ENCODE measurements around the gene GNAI1.
A peak's percentile ranks its signal among the peaks of the same experiment; 100 is the strongest.

Gene GNAI1

DNA sequence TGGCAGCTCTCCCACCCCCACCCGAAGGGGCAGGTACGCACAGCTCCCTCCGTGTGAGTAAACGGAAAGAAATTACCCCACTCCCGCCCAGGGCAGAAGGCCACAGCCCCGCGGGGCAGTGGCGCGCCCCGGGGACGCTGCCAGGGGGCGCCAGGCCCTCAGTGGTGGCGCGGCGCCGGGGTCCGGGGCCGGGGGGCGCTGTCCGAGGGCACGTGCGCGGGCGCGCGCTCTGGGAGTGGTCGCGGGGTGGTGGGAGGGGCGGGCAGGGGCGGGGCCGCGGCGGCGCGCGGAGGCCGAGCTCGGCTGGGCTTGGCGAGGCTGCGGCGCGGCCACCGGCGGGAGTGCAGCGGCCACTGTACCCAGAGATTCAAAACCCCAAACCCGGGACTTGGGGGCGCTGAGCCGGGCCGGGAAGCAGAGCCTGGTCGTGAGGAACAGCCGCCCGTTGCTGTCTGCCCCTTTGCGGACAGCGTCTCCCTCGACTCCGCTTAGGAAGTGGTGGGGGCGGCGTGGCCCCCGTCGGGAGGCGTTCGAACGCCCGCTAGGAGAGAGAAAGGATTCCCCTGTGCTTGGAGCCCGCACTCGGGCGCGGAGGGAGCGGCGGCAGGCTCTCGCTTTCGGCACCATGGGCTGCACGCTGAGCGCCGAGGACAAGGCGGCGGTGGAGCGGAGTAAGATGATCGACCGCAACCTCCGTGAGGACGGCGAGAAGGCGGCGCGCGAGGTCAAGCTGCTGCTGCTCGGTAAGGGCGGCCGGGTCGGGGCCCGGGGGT lies at the start of gene GNAI1:
GNAI1 (plus strand) TSS at position 296 of the 773 bp plus-strand sequence; CDS start at position 626, 330 bp downstream.
- peak in 1 of 4 experiments; percentile 26 for DNase-seq

DNA sequence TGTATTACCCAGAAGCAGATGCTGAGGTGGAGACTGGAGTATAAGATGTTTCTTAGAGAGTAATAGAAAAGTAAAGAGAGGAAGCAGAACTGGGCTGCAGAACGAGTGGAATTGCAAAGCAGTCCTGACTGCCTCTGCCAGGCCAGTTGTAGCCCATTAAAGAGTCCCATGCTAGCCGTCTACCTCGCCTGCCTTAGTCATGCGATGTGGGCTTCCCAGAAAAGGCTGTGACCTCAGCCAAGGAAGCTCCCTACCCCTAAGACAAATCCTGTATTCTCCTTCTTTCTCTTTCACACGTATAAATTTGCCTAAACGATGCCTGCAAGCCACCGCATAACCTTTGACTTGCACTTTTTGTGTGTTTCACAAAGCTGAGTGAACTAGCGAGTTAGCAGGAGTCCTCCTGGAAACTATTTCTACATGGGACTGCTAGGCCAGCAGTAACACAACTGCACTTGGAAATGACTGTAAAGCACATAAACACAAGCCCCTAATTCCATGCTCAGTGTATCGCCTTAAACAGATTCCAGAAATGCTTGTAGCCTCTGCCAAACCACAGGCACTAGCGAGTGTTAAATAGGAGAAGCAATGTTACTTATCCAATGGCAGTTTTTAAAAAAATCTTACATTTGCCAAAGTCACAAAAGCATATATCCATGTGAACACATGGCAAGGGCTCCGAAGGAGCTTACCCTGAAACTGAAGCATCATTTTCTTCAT lies 47.4 kb upstream of the GNAI1 start:
- DNase-seq, result no peak

DNA sequence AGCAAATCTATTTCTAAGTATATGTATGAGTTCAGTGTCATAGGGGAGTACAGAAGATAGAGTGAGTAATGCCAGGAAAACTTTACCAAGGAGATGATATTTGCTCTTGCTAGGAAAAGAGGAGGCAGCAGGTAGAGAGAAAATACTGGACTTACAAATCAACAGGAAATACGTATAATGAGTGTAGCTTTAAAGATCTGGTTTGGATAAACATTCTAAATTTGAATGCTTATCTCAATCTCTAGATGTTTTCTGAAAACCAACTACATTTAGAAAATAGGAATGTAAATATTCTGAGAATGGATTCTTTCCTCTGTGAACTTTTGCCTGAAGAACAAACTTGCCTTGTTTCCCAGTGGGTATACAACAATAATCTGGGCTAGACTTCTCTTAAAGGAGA lies 46.9 kb upstream of the GNAI1 start:
- DNase-seq, result no peak

DNA sequence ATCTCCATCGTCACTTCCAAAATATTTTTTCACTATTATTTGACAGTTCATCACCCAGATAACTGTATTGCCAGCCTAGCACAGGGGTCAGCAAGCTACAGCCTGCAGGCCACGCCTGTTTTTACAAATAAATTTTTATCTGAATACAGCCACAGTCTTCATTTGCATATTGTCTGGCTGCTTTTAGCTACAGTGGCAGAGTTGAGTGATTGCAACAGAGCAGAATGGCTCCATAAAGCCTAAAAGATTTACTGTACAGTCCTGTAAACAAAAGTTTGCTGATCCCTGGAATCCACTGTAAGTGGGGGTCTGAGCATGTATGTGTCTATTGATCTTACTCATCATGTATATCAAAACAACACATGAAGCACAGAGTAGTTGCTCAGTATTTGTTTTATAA lies 45.9 kb upstream of the GNAI1 start:
- DNase-seq, result no peak

DNA sequence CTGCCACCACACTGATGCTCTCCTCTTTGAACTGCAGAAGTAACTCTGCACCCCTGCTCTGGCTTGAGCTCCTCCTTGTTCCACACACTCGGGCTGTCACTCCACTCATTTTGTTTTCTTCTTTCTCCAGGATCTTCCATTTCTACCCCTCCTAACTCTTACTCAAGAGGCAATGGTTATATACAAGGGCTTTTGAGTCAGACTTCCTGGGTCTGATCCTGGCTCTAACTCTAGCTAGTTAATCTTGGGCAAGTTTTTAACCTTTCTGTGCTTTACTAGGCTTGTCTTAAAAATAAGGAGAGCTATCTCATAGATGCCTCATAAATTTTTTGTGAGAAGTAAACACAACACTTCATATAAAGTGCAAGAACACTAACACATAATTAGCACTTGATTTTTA lies 45.3 kb upstream of the GNAI1 start:
- DNase-seq, result no peak

DNA sequence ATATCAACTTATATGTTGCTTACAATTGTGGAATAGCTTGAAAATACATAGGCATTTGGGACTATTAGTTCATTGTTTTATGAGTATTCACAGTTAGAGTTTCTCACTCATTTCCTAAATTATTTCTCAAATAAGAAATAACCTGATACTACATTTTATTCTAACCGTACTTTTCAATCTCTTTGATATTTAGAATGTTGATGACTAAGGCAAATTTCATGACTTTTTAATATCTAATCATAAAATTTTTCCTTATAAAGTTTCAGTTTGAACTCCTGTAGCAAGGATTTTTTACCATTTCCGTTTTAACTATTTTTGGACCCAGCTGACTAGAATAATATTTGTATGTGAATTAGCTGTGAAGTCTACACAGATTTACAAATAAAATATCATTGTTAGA lies 41.3 kb upstream of the GNAI1 start:
- no peak for DNase-seq

DNA sequence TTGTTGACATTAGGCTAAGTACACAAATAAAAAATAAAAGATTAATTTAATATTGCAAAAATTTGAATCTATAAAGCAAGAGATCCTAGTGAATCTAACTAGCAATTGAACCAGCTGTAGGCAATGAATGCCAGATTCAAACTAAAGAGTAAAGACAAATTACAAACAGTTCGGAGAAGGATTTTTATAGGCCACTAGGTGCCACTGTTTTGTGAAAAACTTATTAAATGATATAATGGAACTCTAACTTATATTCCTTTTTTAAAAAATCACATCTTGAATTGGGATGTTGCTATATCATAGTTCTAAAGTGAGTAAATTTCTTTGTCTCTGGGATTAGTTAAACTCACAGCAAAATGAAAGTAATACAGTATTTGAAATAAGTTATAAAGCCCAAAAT lies 39.1 kb upstream of the GNAI1 start:
- DNase-seq, result no peak

DNA sequence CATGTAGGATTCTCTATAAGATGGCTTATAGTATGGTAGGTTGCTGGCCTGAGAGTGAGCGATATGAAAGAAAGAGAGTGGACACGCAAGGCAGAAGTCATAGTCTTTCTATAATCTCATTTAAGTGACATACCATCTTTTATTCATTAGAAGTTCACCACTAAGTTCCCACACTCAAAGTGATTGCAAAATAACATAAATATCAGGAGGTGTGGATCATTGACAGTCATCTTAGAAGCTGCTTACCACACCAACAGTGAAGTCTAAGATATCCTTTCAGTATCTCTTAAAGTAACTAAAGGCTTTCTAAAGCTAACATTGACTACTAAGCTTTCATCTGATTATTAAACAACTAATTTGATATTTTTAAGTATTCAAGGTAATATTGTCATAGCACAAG lies 36.9 kb upstream of the GNAI1 start:
- DNase-seq, result no peak

DNA sequence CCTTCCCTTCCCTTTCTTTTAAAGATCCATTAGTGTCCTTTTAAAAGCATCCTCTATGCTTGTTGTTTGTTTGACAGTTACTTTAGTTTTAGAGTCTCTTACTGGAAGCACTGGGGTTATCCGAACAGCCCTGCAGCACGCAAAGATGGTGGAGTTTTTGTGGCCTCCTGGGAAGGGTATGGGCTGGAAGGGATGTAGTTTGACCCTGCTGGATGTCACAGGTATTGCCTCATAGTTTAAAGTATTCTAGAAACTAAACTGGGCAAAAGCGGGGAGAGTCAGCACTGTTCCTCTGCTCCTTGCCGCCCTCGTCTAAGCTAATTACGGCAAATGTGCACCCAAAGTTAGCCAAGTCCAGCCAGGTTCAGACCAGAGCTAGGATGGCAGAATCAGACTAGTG lies 35.8 kb upstream of the GNAI1 start:
- no peak for DNase-seq

DNA sequence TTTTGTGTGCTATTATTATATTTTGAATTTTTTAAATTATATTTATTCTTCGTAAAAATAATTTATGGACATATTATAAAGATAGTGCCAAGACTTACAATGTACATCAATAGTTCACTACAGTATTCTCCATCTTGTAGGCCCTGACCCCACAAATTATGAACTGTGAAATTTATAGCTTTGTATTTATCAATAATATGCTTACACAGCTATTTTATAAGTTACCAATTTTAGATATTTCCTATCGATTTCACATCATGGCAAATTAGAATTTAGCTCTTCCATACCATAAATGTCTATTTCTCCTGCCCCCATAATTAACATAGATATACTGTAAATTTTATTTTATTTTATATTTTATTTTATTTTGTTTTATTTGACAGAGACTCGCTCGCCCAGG lies 34.4 kb upstream of the GNAI1 start:
- no peak for DNase-seq

DNA sequence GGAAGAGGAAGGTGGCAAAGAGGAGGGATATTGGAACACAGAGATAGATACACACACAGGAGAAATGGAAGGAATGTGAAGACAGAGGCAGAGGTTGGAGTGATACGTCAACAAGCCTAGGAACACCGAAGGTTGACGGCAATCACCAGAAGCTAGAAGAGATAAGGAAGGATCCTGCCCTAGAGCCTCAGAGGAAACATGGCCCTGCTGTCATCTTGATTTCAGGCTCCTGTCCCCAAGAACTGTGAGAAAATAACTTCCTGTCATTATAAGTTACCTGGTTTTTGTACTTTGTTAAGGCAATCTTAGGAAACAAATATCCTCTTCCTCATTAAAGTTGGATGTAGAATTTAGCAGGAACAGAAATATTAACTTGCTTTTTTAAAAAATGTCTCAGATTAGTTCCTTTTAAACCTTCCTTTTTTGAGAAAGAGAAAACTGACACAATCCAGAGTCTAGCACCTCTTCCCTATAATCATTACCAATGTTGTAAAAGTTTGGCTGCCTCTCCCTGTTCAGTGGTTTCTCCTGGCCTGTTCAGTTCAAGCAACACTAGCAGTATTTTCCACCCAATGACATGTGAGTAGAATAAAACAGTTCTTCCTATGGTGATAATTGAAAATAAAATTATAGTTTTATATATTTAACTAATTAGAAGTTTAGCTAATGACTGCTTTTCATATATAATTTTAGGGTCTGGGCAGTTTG lies 28.8 kb upstream of the GNAI1 start:
- no peak for DNase-seq

DNA sequence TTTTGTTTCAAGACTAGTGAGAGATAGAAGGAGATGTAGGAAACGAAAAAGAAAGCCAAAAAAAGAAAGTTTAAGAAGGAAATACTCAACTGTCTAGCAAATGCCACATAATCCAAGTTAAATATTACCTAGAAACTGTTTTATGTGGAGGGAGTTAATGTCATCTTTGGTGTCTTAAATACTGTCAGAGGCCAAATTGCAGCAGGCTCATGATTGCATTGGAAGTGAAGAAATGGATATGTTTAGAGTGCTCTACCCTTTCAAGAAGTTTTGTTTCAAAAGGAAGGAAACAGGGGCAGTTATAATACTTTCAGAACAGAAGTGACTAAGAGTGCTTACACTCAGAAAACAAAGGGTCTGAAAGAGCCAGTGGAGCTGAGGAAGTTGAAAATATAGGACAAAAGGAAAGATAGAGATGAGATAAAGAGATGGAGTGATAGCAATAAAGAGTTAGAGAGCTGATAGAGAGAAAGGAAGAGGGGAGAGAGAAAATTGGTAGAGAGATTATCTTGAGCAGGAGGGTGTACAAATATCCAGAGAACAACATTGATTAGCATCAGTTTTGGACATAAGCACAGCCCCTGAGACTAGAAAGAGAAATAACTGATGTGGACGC lies 28.0 kb upstream of the GNAI1 start:
- no peak for DNase-seq

DNA sequence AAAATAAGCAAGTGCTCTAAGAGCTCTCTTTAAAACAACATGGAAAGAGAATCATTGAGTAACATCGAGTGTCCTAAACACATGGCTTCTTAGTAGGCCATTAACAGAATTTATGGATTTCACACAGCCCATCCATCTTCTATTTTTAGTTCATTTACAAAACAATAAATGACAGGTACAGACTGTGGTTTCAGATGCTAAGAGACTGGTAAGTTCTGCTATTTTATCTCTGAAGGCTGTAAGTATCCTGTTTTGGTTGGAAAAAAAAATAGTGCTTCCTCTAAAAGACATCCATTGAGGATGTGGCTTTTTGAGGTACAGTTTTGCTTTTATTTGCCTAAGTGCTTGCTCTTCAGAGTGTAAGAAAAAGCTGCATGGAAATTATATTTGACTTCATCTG lies 27.4 kb upstream of the GNAI1 start:
- no peak for DNase-seq

DNA sequence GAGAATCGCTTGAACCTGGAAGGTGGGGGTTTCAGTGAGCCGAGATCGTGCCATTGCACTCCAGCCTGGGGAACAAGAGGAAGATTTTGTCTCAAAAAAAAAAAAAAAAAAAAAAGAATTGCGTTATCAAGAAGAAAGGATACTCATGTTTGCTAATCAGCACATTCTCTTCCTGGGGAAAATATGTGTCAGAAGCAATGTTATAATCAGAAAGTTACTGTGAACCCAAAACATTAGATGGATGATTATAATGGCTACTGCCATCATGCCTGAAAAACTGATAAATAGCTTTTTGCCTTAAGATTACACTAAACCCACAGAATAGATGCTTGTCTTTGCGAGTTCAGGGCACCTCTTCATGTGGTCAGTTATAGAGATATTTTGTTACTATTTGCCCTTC lies 24.3 kb upstream of the GNAI1 start:
- no peak for DNase-seq

DNA sequence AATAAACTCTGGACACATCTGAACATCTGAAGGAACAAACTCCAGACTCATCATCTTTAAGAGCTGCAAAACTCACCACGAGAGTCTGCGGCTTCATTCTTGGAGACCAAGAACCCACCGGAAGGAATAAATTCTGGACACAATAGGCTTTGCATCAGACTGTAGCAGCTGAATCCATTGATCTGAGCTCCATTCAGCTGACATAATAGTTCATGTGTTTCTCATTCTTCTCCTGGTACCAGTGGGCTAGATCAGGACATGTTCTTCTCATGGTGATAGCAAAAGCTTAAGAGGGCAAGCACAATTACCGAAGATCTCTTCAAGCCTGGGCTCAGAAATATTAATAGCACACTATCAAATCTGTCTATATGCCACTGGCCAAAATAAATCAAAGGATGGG lies 20.5 kb upstream of the GNAI1 start:
- no peak for DNase-seq

DNA sequence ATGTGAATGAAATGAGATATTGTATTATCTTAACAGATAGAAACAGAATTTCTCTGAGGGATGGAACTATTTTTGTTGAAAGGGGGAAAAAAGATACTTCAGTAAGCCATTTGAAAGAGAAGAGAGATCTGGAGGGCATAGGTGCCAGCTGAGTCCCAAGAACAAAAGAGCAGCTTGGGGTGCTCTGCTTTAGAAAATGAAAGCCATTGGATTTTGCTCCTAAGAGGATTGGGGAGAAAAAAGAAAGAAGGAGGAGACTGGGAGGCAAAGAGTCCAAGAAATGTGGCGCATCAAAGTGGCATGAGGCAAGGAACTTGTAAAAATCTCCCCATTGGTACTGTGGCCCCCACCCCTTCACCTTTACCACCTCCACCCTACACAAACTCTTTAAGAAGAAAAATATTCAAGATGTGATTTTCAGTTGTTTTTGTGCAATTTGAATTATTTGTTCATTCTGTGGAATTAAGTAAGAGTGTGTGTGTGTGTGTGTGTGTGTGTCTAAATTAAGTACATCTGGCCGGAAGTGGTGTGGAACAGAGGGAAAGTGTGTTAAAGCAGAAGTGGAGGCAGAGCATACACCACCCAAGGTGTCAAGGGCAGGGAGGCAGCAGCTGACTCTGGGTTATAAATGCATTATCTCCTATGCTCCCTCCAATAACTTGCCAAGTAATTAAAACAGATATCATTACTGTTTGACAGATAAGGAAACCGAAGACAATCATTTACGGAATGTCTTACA lies 9.9 kb upstream of the GNAI1 start:
- DNase-seq, result no peak

DNA sequence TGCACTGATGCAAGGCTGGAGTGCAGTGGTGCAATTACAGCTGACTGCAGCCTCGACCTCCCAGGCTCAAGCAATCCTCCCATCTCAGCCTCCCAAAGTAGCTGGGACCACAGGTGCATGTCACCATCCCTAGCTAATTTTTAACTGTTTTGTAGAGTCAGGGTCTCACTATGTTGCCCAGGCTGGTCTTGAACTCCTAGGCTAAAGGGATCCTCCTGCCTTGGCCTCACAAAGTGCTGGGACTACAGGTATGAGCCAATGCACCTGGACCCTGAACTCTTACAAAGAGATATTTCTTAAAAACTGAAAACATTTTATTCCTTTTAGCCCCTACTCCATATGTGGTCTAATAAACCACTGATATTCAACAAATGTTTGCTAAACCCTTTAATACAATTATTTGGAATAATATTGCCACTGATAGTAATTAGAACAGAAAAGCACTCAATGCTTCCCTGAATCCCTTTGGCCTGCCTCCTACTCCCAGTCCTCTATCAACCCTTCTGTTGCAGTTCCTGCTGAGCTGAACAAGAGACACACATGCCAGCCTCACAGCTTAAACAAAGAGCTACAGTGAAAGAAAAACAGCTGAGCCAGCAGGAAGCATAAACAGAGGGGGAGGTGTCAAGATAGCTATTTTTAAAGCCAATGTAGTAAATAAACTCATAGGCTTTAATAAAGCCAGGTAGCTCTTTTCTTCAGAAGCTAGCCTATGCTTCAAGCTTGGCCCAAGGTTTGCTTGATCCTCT lies 7.0 kb upstream of the GNAI1 start:
- no peak for DNase-seq

DNA sequence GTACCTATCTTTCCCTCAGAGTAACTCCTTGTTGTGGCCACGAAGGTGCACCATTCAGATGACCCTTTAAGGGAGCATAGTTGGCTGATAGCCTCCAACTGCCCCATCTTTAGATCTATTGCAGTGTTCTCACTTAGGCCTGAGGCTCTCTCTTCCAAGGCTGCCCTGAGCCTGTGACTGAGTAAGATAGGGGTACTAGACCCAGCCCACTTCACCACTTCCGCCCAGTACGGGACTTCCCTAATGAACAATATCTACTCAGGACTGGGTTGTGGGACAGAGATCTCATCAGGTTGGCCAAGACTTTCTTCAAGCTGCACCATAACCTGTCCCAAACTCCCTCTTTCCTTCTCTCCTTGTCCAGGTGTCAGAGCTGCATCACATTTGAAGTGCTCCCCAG lies 5.7 kb upstream of the GNAI1 start:
- DNase-seq, result no peak

DNA sequence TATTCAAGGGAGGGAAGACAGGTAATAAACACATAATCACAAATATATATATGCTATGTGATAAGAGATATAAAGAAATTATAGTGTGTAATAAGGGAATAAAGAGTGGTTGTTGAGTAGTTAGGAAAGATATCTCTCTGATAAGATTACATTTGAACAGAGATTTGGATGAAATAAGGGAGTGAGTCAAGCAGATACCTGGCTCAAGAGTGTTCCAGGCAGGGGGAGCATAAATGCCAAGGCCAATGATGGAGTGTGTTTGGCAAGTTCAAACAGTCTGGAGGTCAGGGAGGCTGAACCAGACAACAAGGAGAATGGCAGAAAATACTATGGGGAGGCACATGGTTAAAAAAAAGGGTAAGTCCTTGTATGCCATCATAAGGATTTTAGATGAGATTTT lies 4.8 kb upstream of the GNAI1 start:
- no peak for DNase-seq

DNA sequence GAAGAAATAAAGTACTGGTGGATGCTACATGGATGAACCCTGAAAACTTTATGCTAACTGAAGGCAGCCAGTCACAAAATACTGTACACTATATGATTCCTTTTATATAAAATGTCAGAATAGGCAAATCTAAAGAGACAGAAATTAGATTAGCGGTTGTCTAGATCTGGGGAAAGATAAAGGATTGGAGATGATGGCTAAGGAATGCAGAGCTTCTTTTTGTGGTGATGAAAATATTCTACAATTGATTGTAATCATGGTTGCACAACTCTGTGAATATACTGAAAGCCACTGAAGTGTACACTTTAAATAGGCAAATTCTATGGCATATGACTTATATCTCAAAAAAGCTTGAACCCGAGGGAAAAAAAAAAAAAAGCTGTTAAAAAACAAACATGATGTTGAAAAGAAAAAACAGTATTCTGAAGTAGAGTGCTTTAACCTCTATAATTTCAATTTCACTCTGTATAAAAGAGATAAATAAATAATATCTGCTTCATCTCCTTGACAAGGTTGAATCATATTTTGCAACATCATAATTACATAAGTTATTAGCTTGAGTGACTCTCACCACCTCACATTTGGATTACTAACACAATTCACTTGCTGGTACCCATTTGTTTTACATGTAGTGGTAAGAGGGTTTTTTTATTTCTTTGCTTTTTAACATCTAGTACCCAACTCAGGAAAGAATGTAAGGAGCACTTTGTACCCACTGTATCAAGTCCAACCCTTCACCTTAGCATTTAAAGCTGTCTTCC lies 2.8 kb upstream of the GNAI1 start:
- no peak for DNase-seq

DNA sequence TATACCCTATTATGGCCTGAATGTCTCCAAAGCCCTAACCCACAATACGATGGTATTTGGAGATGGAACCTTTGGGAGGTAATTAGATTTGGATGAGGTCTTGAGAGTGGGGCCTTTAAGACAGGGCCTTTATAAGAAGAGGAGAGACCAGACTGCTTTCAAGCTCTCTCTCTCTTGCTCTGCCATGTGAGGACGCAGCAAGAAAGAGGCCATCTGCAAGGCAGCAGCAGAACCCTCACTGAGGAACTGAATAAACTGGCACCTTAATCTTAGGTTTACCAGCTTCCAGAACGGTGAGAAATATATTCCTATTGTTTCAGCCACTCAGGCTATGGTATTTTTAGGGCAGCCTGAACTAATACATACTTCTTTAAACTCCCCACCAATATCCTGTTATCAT lies 2.0 kb upstream of the GNAI1 start:
- DNase-seq, result no peak

Data from activated naive CD4-positive, alpha-beta T cell (primary cell).